M059J (cell line): Measurements from ENCODE around the gene NOL4L. TPM values are rescaled to one million over a fixed set of nuclear protein-coding genes. Genes with fewer than 3 reads are reported as not detected.

Experiments
- DNase-seq: peaks from one replicate; pipeline ENCODE4 v3.0.0-alpha.2; 2012; ENCODE audit warnings: low read depth
- total RNA-seq: library from RNA; depleted of rRNA; stranded (reverse); fragments of >200 nt; shearing (Covaris generic); gene quantifications from 2 replicates; pipeline ENCODE4 v1.2.3, GENCODE V29; 2014

The NOL4L gene
- total RNA-seq, 1 experiment from 2014 or later, result 14.2 TPM

DNA sequence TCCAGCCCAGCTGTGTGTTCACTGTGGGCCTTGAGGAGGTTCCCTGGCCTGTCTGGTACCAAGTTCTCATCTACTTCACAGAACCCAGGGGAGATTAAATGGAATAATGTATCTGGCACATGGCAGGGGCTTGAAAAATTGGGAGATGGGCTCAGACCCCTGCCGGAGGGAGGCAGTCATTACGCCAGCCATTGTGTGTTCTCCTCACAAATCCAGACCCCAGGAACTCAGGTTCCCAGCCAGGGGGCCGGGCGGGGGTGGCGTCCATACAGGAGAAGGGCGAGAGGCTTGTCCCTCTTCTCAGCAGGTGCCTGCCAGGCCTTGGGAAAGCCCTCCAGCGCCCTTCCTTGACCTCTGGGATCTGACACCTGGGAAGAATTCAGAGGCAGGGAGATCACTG lies 8.1 kb downstream of the NOL4L start:
- DNase-seq, result no peak

DNA sequence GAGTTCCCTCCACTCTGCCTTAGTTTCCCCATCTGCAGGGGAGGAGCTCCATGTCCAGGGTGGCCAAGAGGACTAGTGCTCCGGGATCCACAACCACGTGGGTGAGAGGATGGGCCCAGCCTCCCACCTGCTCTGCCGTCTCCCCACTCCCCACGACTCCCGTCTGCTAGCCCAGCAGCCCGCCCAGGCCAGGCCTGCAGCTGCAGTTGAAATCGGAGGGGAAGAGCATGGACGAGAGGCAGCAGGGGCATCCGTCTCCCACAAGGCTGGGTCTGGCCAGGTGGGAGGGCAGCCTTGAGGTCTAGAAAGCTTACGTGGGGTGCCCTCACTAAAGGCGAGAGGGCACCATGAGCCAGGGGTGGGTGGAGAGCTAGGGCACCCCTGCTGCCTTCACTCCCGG lies 8.6 kb downstream of the NOL4L start:
- DNase-seq, result no peak

- DNase-seq, result no peak
Observed at GRCh38 chr20:32575805-32576204, 9.3 kb downstream of the NOL4L start.

DNA sequence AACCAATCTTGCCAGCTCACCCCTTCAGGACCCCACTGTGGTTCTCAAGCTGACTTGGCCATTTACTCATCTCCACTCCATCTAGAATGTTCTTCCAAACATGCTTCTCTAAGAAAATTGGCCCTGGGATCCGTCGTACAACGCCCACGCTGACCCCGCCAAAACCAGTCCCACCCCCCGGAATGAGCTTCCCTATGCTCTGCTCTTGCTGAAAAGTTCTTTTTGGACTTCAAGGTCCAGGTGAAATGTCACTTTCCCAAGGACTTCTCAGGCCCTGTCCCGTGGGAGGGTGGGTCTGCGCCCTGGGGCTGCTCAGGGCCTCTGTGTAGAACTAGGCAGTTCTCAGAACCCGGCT lies 9.9 kb downstream of the NOL4L start:
- DNase-seq, result no peak

DNA sequence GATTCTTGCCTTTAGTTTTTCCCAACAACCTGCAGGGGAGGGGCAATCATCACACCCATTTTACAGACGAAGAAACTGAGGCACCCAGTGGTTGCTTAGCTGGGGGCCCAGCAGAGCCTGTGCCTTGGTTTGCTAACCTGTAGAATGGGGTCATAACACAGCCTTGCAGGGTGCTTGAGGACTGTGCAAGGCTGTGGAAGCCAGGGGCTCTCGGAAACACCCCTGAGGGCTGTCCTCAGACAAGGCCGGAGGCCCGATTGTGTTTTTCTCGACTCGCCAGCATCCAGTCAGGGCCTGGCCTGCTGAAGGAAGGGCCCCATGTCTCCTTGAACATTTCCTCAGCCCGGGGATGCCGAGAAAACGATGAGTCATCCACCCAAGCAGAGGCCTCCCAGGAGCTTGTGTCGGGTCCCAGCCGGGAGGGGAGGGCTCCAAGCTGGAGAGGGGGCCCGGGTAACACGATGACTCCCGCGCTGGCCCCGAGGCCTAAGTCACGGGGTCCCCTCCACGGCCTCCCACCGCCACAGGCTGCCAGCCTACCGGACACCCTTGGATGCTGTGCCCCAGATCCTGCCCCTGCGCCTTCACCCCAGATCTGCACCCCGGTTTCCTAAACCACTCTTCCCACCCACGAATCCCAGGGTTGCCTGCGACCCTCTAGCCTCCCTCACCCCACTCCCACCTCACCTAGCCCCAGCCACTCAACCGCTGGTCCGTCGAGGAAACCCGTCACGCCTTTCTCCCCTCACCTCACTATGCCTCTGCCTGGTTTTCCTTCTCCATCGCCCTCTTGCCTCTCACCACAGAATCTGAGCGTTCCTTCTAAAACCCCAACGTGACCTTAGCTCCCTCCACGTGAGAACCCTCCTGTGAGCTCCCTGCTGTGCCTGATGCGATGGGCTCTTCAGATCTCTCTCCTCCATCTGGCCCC lies 10.6 kb downstream of the NOL4L start:
- peak; percentile 90 for DNase-seq

GRCh38 chr20:32573167-32573851 lies 11.8 kb downstream of the NOL4L start:
- no peak for DNase-seq

DNA sequence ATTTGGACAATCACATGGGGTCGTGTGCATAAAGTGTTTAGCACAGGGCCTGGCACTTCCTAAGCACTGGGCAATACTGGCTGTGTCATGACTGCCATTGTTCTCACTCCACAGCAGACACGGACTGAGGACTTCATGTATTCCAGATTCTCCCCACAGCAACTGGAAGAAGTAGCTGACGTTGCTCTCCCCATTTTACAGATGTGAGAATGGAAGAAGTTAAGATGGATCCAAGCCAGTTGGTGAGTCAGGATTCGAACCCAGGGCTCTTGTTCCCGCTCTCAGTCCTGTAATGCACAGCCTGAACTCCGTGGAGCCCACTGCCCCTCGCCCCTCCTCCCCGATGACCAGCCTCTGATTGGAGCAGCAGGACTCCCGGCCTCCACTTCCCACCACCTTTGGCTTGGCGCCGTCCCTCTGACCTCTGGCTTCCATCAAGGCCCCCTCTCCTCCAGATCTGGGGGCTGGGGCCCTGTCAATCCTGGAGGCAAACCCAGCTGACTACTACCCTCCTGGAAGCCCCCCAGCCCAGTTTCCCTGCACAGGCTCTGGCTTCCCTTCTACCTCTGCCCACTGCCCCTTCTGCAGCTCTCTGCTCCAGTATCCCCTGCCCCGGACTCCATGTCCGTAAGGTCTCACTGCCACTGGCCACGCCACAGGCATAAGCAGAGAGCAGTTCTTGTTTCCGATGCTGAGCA lies 12.7 kb downstream of the NOL4L start:
- DNase-seq, result no peak

- DNase-seq, result no peak
Observed at GRCh38 chr20:32571566-32571965, 13.6 kb downstream of the NOL4L start.

DNA sequence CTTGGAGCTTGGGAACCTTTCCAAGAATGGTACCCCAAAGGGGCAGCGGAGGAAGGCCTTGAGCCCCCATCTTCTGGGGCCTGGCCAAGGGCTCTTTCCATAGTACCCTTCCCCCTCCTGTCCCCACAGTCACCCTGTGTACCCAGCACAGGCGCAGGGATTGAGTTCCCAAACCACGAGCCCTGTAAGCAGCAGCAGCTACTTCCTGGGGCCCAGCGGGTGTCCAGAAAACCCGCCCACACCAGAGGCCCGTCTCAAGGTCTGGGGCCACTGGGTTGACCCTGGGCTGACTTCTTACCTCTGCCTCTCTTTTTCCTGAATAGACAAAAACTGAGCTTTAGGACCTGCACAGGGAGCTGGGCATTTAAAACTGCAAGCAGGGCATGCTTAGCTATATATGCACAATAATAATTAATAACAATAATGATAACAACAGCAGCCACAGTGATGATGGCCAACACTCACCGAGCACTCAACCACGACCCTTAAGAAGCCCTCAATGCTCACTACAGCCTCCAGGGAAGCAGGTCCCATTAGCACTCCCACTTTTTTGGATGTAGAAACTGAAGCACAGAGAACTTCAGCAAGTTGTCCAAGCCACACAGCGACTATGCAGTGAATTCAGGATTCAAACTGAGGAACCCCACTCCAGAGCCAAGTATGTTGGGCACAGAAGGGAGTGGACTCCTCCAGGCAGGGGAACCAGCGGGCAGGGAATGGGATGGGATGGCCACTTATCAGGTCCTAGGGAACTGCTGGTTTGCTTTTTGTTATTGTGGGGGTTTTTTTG lies 14.5 kb downstream of the NOL4L start:
- peak; percentile 51 for DNase-seq

- DNase-seq, result peak; percentile 49
Observed at GRCh38 chr20:32569380-32570305, 15.5 kb downstream of the NOL4L start.

- DNase-seq, result no peak
Observed at GRCh38 chr20:32569018-32569379, 16.1 kb downstream of the NOL4L start.

GRCh38 chr20:32567384-32568178 lies 17.6 kb downstream of the NOL4L start:
- DNase-seq, result no peak

DNA sequence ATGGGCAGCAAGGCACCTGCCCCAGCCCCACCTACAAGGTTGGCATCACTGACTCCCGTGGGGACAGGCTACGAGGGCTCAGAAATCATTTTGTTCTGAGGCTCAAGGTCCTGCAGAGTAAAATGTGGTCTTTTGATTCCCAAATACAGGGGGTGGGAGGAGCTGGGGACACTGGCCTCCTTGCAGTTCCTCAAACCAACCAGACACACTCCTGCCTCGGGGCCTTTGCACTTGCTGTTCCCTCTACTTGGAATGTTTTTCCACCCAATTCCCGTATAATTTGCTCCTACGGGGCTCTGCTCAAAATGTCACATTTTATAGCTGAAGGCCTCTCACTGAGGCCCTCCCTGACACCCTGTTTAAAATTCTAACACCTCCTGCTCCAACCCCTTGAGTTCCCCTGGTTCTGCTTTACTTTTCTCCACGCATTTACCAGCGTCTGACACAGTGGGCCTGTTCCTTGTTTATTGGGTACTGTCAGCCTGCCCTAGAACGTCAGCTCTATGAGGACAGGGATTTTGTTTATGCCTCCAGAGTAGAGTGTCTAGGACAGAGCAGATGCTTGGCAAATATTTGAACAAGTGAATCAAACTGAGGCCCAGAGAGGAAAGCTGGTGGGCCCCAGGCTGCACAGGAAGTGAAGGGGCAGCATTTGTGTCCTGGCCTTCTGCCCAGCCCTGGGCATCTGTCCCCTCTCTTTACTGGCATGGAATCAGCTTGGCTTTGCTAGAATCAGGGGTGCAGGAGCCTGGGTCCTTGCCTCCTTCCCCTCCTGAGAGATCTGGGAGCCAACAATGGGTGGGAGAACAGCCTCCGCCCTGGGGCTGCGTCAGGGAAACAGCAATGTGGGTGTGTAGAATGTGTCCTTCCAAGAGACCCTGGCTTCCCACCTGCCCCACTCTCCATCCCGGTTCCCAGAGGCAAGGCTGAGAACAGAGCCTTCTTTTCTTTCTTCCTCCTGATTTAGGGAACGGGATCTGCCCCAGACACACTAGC lies 18.5 kb downstream of the NOL4L start:
- no peak for DNase-seq

DNA sequence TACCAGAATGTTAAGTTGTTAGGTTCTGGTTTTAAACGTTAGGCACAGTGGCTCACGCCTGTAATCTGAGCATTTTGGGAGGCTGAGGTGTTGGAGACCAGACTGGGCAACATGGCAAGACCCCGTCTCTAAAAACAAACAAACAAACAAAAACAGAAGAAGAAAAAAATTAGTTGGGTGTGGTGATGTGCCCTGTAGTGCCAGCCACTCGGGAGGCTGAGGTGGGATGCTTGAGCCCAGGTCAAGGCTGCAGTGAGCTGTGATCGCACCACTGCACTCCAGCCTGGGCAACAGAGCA lies 19.4 kb downstream of the NOL4L start:
- DNase-seq, result no peak

DNA sequence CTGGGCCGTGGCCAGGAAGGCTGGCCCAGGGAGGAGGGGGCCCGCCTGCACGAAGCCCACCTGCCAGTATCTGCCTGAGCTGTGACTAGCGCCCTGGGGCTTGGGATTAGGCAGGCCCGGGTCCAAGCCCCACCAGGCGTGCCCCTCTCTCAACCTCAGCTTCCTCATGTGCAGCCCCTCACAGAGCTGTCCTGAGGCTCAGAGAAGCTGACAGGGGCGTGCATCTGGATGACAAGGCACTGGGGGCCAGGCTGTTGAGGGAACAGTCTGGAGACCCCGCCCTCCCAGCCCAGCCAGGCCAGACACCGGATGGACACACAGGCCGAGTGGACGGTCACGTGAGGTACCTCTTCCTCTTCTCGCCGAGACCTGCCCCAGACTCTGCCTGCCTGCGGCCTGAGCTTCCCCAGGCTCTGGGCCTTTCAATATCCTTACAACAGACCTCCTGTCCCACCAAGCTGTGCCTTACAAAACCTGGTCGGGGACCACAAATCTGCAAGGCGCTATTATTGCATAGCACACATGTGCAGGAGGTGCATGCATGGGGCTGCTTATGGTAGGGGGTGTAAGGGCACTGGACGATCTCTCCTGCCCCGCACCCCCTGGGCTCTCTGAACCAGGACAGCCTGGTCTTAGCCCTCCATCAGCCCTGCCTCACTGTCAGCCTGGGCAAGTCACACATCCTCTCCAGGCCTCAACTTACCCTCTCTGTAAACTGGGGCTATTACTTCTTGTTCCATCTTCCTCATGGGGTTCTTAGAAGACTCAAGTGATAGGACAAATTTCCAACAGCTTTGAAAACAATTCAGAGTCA lies 20.0 kb downstream of the NOL4L start:
- DNase-seq, result no peak

- DNase-seq, result no peak
Observed at GRCh38 chr20:32564440-32564839, 20.7 kb downstream of the NOL4L start.

DNA sequence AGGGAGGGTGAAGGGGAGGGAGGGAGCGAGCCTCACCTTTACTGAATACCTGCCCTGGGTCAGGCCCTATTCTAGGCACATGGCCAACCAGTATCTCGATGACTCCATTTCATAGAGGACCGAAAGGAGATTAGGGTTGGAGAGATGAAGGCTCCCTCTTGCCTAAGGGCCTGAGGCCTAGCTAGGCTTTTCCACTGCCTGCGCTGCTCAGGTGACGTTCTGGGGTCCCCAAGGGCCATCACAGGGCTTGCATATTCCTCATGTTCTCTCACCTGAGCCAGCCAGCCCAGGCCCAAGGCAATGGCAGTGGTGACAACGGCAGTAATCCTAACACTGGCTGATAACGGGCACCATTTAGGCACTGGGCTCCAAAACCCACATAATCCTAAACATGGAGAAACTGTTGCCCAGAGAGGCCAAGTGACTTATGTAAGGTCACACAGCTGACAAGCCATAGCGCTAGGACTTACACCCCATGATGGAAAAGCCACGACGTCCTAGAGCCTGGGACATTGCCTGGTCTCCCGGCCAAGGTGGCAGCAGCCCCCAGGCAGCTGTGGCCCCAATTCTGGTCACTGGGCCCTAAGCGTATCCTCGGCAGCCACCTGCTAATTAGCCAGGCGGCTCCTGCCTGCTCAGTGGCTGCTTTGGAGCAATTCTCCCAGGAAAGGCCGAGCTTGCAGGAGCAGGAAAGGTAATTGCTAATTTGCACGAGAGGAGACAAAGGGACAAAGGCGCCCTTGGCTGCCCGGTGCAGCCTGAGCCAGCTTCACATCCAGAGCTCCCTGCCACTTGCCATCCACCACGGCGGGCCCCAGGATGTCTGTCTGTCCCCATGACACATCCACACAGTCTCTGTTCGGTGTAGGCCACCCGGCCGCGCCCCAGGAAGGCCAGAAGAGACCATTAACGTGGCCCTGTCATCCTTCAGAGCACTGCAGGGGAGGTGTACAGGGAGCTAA lies 21.5 kb downstream of the NOL4L start:
- no peak for DNase-seq
